ENCODE results near the gene PCP2.
"Not testable (repeated sequence)": the region's sequence is repeated elsewhere in the genome, so short reads cannot be mapped to it uniquely, and the experiment has no call there.

Gene PCP2

GRCh38 chr19:7661744-7662538 lies 28.4 kb upstream of the PCP2 start:
- DNase-seq: no peak

DNA sequence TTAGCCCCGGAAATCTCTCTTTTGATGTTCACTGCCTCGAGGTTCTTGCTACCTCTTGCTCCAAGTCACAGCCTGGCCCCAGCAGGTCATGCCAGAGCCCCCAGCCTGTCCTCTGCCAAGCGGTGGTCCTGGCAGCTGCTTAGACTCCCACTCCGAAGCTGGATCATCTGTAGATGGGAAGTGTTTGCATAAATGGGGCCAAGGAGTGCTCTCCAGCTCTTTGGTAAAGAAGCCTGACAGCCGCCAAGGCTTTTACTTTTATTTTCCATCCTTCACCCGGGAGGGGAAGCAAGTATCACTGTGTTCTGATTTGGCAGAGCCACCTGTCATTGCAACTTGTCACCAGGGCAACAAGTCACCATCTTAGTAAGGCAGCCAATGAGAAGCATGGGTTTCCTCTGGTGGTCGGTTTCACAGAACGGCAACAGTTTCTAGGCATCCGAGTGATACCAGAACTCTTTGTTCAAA lies 24.7 kb upstream of the PCP2 start:
- no peak for DNase-seq

GRCh38 chr19:7657131-7657751 lies 23.7 kb upstream of the PCP2 start:
- DNase-seq: no peak

DNA sequence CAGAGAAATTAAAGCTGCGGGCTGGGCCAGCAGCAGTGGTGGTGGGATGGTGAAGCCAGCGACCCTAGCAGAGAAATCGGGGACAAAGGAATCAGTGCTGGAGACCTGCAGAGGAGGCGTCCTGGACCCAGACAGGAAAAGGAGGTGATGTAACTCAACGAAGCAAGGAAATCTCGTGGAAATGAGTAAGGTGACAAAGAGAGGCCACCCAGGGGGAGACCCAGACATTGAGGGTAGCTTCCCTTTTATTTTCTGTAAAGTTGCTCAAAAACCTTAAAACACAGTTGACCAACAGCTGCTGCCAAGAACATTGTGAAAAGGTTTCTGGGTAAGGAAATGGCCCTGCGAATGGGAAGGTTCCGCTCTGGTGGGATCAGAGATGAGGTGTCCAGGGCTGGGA lies 22.1 kb upstream of the PCP2 start:
- no peak for DNase-seq

GRCh38 chr19:7654401-7654800 lies 20.9 kb upstream of the PCP2 start:
- no peak for DNase-seq

DNA sequence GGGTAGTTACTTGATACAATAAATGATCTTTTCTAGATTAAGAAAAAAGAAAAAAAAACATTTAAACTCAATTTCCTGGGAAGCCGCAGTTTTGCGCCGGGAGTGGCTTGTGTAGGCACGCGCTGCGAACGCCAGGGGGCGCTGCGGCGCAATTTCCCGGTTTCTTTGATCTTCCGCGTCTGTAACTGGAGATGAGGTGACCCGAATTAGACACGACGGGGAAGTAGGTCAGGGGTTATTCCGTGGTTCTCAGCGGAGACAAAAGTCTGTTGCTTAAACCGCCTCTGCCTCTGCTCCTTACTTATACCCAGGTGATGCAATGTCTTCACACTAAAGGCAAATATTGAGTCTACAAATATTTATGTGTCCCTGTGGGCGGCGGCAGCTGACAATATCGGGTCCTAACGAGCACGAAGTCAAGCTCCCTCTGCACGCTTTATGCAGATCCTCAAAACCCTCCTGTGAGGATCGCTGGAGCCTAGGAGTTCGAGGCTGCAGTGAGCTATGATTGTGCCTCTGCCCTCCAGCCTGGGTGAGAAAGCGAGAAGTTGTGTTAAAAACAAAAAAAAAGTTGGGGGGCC lies 18.6 kb upstream of the PCP2 start:
- peak; percentile 46 for DNase-seq

DNA sequence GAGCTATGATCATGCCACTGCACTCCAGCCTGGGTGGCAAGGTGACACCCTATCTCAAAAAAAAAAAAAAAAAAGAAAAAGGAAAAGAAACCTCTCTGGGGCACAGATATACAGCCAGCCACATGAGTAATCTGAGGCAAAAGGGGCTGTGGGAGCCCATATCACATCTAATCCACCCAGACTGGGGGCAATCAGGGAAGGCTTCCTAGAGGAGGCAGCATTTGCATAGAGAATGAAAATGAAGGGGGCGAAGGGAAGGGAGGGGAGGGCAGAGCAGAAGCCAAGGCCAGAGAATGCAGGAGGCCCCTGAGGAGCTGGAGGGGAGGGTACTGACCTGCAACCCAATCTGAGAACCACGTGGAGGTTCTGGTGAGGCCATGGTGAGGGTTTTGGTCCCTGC lies 16.6 kb upstream of the PCP2 start:
- DNase-seq: no peak

DNA sequence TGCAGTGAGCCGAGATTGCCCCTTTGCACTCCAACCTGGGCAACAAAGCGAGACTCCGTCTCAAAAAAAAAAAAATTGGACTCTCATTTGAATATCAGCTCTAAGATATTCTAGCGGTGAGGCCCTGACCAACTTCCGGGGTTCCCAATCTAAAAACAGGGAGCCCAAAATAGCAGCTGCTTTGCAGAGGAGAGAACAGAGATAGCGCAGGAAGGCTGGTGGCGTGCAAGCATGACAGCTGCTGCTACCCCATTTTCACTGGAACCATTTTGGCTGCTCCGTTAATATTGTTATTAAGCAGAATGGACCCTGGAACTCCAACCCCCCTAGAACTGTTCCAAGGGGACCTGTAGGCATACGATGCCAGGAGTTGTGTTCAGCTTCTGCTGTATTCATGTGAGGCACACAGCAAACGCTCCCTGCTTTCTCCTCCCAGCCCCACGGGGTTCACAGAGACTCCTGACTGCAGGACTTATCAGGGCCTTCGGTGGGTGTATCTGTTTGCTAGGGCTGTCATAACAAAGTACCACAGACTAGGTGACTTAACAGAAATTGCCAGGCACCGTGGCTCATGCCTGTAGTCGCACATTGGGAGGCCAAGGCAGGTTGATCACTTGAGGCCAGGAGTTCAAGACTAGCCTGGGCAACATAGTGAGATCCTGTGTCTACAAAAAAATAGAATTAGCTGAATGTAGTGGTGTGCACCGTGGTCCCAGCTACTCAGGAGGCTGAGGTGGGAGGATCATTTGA lies 14.9 kb upstream of the PCP2 start:
- no peak for DNase-seq

GRCh38 chr19:7647156-7647555 lies 13.6 kb upstream of the PCP2 start:
- DNase-seq: no peak

DNA sequence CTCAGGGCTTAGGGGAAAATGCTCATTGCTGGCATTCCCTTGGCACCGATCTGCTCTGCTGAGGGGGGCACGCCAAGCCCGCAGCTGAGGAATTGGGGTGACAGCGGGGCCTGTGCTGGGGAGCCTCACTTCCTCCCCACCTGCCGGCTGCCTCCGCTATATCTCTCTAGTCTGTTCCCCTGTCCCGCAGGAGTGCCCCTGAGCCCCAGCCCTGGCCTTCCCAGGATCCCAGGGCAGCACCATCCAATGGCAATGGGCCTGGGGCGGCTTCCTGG lies 12.8 kb upstream of the PCP2 start:
- DNase-seq: no peak

- DNase-seq: no peak
These were observed 12.3 kb upstream of the PCP2 start for GRCh38 chr19:7645656-7646425.

DNA sequence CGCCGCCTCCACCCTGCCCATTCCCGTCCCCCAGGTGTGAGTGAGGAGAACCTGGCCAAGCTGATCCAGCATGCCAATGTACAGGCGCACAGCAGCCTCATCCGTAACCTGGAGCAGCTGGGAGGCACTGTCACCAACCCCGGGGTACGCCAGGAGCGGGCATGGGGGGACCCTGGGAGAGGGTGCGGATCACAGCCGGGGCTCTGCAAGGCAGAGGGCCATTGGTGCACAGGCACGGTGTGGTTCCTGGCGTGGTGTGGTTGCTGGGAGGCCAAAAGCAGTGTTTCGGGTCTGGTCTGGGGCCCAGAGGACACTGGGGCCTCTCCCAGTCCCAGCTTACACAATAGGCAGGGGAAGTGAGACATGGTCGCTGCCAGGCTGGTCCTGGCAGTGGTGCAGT lies 11.6 kb upstream of the PCP2 start:
- no peak for DNase-seq

DNA sequence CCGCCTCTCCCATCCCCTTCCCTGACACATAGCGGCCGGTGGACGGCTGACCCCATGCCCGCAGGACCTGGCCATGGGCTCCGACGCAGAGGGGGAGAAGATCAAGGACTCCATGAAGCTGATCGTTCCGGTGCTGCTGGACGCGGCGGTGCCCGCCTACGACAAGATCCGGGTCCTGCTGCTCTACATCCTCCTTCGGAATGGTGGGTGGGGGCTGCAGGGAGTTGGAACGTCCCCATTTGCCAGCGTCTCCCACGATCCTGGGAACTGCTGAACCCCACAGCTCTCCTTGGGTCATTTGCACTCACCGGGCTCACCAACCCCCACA lies 11.0 kb upstream of the PCP2 start:
- no peak for DNase-seq

GRCh38 chr19:7643629-7644549 lies 10.4 kb upstream of the PCP2 start:
- not testable (repeated sequence) for DNase-seq

DNA sequence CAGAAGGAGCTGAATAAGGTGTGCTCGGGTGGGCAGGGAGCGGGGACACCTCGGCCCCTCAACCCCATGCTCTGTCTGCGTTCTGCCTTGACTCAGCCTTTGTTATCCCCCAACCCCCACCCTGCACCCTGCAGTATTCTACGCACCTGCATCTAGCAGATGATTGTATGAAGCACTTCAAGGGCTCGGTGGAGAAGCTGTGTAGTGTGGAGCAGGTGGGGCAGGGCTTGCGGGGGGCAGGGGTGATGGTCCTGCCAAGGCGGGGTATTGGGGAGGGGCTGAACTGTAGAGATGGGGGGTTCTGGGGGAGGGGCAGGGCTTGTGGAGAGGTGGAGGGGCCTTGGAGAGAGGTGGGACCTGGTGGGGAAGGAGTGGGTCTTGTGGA lies 9.5 kb upstream of the PCP2 start:
- no peak for DNase-seq

- no peak for DNase-seq
These were observed 8.9 kb upstream of the PCP2 start for GRCh38 chr19:7642295-7643030.

DNA sequence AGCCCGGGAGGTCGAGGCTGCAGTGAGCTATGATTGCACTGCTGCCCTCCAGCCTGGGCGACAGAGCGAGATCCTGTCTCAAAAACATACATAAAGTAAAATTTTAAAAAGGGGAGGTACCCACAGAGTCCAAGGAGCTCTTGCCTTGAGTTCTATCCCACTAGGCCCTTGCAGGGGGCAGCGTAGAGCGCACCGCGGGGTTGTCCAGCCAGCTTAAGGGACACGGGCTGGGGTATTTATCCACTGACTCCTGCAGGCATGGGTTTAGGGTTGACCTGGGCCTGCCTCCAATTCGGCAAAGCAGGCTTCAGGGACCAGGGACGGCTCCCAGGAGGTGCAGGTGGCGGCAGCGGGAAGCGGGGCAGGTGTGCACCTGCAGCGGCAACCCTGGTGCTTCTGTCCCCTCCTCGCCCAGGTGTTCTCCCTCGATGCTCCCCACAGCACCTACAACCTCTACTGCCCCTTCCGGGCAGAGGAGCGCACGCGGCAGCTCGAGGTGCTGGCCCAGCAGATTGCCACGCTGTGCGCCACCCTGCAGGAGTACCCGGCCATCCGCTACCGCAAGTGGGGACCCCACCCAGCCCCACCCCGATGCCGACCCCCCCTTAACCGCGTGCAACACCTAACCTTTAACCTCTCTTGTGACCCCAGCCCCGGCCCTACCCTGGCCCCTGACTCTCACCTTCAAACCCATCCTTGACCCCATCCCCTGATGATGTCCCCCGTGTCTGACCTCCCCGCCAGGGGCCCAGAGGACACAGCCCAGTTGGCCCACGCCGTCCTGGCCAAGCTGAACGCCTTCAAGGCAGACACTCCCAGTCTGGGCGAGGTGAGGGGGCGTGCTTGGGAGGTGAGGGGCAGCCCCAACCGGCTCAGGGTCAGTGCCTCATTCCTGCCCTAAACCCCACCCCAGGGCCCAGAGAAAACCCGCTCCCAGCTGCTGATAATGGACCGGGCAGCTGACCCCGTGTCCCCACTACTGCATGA lies 8.1 kb upstream of the PCP2 start:
- DNase-seq: no peak

DNA sequence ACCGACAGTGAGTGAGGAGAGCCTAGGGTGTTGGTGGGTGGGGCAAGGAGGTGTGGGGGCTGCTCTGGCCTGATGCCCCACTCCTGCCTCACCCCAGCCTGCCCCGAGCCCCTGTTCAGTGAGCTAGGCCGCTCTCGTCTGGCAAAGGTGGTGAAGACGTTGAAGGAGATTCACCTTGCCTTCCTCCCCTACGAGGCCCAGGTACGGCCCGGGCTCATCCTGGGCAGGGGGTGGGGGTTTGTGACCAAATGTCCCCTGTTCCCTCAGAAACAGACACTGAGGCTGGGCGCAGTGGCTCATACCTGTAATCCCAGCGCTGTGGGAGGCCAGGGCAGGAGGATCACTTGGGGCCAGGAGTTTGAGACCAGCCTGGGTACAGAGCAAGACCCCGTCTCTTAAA lies 7.3 kb upstream of the PCP2 start:
- DNase-seq: no peak

DNA sequence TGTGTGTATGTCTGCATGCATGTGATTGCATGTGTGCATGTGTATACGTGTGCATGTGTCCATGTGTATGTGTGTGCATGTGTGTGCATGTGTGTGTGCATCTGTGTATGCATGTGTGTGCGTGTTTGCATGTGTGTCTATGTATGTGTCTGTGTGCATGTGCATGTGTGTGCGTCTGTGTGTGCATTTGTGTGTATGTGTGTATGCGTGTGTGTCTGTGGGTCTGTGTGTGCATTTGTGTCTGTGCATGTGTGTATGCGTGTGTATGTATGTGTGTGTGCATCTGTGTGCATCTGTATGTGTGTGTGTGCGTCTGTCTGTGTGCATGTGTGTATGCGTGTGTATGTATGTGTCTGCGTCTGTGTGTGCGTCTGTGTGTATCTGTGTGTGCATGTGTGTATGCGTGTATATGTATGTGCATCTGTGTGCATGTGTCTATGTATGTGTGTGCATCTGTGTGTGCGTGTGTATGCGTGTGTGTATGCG lies 6.4 kb upstream of the PCP2 start:
- no peak for DNase-seq
